ENCODE data around the gene HECTD4.
"Not testable (repeated sequence)": the region's sequence is repeated elsewhere in the genome, so short reads cannot be mapped to it uniquely, and the experiment has no call there.

HECTD4 gene

DNA sequence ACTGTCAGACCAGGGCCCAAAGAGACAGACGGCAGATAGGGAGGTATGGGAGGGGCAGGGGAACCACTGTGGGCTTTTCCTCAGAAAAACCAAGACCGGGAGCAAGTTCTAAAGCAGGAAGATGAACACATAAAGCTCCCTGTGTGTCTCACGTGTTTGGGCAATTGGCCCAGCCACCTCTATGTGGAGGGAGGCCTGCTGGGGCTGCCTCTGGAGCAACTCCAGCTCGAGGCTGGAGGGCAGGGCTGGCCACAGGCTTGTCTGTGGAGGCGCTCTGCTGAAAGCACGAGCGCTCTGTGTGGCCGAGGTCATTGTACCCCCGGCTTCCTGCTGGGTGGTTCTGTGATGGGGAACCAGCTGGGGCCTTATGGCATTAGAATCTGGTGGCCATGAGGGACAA is 220.5 kb downstream of the HECTD4 start:
- DNase-seq (ENCODE audit: low read depth): no peak

DNA sequence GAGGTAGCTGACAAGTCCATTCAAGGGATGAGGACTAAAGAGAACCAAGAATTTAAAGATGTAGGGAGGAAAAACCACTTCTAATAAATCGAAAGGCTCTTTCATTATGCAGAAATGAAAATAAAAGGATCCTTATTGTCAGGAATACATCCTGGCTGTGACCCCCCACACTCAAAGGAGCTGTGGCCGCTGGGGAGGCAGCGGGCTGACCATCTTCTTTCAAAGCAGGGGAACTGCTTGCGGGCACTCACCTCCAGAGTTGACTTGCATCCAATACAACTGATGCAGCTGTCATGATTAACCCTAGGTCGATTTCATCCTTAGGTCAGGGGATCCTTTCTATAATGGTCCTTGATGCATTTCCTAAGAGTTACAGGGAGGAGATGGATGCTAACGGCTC is 221.6 kb downstream of the HECTD4 start:
- no peak for DNase-seq (ENCODE audit: low read depth)

DNA sequence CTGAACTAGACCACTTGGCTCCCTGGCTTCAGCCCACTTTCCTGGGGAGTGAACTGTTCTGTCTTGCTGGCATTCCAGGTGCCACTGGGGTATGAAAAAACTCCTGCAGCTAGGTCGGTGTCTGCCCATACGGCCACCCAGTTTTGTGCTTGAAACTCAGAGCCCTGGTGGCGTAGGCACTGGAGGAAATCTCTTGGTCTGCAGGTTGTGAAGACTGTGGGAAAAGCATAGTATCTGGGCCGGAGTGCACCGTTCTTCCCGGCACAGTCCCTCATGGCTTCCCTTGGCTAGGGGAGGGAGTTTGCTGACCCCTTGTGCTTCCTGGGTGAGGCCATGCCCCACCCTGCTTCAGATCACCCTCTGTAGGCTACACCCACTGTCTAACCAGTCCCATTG is 223.1 kb downstream of the HECTD4 start:
- DNase-seq (ENCODE audit: low read depth): no peak

DNA sequence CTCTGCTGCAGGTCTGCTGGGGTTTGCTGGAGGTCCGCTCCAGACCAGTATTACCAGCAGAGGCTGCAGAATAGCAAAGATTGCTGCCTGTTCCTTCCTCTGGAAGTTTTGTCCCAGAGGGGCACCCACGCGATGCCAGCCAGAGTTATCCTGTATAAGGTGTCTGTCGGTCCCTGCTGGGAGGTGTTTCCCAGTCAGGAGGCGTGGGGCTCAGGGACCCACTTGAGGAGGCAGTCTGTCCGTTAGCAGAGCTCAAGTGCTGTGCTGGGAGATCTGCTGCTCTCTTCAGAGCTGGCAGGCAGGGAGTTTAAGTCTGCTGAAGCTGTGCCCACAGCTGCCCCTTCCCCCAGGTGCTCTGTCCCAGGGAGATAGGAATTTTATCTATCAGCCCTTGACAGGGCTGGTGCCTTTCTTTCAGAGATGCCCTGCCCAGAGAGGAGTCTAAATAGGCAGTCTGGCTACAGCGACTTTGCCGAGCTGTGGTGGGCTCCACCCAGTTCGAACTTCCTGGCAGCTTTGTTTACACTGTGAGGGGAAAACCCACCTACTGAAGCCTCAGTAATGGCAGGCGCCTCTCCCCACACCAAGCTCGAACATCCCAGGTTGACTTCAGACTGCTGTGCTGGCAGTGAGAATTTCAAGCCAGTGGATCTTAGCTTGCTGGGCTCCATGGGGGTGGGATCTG is 223.6 kb downstream of the HECTD4 start:
- DNase-seq (ENCODE audit: low read depth): not testable (repeated sequence)

DNA sequence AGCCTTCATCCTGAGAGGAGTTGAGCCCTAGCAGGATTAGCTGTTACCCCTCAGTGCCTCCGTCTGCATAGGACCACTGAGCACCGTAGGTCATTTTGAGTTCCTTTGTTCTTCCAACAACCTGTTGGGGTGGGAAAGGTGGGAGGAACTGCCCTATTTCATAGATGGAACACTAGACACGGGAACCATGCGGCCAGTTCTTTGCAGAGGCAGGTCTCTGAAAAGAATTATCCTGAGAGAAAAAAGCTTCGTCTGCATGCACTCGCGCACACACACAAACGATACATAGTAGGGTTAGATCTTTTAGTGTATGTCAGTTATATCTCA is 228.4 kb downstream of the HECTD4 start:
- no peak for DNase-seq (ENCODE audit: low read depth)

DNA sequence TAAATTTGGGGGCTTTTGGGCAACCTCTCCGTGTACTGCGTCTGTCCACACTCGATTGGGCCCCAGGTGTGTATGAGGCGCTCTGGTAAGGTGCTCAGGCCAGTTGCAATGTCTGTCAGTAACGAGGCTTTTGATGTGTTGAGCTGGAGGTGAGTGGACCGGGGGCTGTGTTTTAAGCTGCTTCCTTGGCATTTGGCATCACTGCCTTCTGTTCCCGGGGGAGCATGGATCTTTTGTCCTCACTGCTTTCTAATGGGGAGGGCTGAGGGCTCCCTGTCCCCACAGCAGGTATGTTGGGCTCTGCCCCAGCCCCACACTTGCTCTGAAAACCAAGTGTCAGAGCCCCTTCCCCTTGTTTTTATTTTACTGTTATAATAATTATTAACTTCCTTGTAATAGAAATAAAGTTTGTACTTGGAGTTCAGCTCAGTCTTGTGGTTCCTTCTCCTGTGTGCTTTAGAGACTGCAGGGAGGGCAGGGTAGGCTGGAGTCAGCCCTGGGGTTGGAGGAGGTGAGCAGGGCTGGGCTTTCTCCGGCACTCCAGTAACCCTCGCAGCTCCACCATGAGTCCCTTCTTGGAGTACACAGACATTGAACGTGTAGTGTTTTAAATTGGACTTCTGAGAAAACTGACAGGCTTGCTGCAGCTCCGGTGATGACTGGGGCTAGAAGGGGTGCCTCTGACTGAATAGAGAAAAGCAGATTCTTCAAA is 228.9 kb downstream of the HECTD4 start:
- no peak for DNase-seq (ENCODE audit: low read depth)

DNA sequence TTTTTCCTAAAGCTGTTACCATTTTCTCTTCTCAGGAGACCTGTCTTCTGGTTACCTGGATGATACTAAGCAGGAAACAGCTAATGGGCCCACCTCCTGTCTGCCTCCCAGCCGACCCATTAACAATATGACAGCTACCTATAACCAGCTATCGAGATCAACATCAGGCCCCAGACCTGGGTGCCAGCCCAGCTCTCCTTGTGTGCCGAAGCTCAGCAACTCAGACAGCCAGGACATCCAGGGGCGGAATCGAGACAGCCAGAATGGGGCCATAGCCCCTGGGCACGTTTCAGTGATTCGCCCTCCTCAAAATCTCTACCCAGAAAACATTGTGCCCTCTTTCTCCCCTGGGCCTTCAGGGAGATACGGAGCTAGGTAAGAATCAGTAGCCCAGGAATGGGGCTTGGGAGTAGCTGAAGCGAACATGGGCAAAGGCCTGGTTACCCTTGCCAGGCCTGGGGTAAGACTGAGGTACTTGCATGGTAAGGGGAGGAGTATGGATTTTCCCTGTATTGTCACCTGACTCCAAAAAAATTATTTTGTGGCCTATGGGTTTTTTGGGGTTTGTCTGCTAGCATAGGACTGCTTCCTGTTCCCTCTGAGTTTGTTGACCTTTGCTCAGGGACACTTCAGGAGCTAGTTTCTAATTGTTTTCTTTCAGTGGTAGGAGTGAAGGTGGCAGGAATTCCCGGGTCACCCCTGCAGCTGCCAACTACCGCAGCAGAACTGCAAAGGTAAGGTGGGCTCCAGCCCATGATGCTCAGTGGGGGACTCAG is 230.3 kb downstream of the HECTD4 start:
- DNase-seq (ENCODE audit: low read depth): no peak

DNA sequence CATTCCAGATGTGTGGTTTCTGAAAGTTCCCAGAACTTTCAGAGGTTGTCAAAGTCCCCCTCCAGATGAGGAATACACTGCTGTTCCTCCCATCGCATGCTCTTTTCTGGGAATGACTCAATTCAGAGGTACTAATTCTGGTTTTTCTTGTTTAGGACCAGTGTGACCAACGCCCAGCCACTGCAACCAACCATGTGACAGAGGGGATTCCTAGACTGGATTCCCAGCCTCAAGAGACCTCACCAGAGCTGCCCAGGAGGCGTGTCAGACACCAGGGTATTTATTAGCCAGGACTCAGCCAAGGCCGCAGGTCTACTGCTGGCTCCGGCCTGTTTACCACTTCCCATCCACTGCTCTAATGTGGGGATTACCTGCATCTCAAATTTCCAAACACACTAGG is 232.6 kb downstream of the HECTD4 start:
- no peak for DNase-seq (ENCODE audit: low read depth)

DNA sequence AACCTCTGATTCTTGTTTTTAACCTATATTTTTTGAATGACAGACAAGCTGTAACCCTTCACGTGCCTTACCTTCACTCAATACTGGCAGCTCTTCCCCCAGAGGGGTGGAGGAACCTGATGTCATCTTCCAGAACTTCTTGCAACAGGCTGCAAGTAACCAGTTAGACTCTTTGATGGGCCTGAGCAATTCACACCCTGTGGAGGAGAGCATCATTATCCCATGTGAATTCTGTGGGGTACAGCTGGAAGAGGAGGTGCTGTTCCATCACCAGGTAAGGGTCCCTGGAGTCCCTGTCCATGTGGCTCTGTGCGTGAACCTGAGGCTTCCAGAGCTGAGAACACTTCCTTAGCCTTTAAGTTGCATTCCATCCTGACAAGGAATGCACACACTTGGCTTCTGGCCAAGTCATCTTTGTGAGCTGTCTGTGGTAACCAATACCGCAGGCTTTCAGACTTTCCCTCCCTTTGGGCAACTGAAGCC is 234.2 kb downstream of the HECTD4 start:
- peak; percentile 69 for DNase-seq (ENCODE audit: low read depth)

DNA sequence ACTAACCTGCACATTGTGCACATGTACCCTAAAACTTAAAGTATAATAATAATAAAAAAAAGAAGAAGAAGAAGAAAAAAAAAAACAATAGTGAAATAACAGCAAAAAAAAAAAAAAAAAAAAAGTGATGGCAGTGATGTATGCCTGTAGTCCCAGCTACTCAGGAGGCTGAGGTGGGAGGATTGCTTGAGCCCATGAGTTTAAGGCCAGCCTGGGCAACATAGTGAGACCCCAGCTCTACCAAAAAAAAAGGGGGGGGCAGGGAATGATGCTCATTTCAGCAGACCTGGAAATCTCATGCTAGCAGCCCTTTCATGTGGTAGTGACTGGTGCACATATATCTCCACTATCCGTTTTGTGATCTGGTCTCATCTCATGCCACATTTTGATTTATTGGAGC is 236.1 kb downstream of the HECTD4 start:
- DNase-seq (ENCODE audit: low read depth): no peak

DNA sequence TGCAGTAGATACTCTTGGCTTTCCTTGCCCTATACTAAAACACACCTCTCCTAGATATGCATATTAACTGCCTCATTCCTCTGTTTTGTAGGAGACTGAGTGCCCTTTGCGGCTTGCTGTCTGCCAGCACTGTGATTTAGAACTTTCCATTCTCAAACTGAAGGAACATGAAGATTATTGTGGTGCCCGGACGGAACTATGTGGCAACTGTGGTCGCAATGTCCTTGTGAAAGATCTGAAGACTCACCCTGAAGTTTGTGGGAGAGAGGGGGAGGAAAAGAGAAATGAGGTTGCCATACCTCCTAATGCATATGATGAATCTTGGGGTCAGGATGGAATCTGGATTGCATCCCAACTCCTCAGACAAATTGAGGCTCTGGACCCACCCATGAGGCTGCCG is 241.5 kb downstream of the HECTD4 start:
- no peak for DNase-seq (ENCODE audit: low read depth)

DNA sequence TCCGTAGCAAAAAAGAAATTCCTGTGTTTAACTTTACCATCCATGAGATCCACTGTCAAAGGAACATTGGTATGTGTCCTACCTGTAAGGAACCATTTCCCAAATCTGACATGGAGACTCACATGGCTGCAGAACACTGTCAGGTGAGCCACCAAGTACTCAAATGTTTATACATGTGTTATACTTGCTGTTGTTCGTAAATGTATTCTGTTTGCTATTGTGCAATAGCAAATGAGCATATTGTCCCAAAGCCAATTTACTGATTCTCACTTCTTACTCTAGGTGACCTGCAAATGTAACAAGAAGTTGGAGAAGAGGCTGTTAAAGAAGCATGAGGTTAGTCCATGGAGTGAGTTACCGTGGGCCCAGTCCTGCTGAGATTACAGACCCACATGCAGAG is 247.5 kb downstream of the HECTD4 start:
- no peak for DNase-seq (ENCODE audit: low read depth)

DNA sequence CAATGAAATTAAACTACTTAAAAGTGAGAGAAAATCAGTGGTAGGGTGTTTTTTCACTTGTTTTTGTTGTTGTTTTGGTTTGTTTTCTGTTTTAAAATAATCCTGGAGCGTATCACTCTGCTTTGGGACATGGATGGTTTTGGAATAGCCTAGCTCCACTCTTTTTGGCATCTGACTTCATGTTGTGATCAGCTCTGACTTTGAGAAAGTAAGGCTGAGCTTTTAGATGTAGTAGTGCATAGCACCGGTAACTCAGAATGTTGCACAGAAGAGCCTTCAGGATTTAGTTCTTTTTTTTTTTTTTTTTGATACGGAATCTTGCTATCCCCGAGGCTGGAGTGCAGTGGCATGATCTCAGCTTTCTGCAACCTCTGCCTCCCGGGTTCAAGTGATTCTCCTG is 248.8 kb downstream of the HECTD4 start:
- DNase-seq (ENCODE audit: low read depth): no peak

DNA sequence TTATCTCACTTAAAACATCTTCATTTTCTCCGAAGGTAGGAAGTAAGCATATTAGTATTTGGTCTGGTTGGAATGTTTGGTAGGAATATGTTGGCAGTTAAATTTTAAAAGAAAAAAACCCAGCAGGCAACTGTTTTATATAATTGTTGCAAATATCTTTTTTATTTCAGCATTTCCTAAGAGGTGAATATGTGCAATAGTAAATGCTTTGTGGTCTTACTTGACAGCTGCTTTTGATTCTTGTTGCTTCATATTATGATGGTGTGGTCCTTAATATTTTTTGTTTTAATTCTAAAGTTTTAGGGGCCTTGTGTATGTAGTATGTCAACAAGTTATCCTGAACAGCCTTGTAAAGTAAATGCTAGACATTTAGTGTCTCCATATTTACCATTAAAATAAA is 250.5 kb downstream of the HECTD4 start:
- DNase-seq (ENCODE audit: low read depth): no peak

DNA sequence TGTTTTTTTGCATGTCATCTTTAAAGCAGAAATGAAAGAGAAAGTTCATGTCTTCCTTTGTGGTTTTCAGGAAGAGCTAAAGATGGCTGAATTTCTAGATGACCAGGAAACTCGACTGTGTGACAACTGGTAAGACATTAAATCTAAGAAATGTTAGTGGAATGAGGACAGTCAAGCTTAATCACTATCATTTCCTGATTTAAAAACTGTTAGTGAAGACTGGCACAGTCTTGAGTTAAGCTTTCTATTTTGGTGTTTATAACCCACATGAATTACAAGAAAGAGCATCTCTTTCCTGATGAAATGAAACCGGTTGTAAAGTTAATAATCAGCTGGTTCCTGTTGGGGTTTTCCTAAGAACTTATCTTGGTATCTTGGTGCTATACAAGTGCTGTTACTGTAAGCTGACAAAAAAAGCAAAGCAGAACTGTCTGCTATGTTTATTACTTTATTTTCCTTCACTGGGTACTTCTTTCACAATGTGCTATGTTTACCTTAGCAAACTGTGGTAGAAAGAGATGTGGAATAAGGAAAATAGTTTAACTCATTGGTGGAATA is 251.7 kb downstream of the HECTD4 start:
- peak; percentile 49 for DNase-seq (ENCODE audit: low read depth)

DNA sequence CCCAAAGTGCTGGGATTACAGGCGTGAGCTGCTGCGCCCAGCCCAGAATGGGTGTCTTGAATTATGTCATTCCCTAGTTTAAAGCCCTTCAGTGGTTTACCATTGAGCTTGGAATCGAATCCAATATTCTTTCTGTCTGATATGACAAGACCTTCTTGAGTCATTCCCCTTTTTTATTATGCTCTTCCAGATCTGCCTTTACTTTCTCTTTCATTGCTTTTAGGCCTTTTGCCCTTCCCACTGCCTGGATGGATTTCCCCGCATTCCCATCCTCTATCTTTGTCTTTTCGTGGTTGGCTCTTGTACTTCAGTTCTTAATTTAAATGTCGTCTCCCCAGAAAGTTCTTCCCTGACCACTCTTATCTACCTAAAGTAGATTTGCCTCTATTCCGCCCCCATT is 255.3 kb downstream of the HECTD4 start:
- peak; percentile 33 for DNase-seq (ENCODE audit: low read depth)

DNA sequence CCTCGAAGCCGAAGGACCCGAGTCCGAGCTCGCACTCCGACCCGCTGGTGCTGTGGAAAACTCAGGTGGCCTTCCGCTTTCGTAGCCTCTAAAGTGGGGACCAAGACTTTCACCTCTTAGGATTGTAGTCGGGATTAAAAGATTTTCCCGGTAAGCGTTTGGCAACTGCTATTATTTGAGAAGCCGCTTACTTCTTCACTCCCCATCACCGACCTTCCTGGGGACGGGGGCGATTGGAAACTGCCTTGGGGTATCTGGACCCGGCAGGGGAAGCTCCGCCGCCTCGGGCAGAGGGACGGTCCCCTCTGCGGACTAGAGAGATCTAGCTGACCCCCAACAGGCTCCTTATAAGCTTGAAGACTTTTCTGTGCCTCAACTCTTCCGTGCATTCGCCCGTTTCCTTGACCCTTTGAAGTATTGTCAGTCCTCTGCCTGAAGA is 256.2 kb downstream of the HECTD4 start:
- no peak for DNase-seq (ENCODE audit: low read depth)

DNA sequence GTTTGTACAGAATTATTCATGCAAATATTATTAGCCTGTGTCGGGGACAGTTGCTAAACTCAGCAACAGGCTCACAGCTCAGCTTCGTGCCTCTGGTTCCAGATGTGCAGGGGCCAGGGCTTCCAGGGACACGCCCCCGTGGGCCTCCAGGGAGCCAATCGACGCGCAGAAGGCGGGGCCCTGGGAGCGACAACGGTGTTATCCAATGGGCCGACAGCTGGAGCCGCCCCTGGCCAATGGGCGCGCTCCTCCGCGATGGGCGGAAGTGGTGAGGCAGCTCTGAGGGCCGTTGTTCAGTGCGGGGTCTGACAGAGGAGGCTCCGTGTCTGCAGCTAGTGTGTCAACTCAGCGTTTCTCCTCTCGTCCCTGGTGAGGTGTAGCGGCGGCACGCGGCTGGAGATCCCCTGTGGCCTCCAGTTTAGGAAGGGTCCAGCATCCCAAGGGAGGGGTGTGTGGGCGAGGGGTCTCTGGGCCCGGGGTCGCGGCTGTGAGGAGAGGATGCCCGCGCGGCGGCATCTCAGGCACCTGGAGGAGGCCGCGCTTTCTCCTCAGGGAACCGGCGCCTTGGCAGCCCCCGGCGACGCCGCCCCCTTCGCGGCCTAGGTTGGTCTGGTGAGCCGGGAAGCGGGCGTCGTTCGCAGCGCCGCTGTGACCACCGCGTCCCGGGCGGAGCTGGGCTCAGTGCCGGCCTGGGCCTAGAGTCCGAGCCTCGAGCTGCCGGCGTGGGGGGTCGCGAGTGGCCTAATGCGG is 256.8 kb downstream of the HECTD4 start, which contains the start of gene TRAFD1:
Gene TRAFD1 (plus strand): TSS at position 311 of the 750 bp plus-strand sequence. CDS start 4,963 bp downstream, outside the sequence.
- DNase-seq (ENCODE audit: low read depth): peak; percentile 98

DNA sequence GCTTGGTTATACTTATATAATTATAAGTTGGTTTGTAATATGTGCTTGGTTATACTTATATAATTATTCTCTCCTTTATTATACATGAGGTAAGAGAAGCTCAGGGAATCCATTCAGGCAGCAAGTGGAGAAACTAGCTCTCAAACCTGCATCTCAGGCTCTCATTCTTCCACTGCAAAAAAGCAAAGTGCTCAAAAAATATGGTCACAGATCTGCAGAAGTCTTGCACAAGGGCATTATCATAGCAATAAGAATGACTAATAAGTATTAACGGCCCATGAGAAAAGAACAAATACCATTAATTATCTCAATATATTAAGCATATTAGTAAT is 257.3 kb downstream of the HECTD4 start:
- DNase-seq (ENCODE audit: low read depth): no peak

DNA sequence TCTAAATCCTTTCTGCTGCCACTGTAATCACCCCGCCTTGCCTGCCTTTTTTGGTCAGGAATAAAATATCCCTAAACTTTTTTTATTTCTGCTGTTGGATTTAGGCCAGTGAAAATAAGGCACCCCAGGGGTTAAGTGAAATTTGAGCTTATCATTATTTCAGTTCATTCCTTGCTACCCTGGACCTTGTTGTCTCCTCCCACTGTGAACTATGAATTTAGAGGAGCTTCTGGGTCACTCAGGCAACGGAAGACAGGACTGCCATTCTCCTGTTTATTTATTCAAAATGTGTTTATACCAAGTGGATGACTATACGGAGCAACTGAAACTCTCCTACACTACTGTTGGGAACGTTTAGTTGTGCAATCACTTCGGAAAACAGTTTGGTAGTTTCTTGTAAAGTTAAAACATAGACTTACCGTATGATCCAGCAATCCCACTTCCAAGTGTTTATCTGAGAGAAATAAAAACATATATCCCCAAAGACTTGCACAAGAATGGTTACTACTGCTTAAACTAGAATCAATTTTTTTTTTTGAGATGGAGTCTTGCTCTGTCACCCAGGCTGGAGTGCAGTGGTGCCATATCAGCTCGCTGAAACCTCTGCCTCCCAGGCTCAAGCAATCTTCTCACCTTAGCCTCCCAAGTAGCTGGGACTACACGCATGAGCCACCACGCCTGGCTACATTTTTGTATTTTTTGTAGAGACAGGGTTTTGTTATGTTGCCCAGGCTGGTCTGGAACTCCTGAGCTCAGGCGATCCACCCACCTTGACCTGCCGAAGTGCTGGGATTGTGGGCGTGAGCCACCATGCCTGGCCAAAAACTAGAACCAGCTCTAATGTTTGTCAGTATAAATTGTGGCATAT is 259.2 kb downstream of the HECTD4 start:
- DNase-seq (ENCODE audit: low read depth): peak; percentile 78
